Measurements from ENCODE around the gene BRSK2.

DNA sequence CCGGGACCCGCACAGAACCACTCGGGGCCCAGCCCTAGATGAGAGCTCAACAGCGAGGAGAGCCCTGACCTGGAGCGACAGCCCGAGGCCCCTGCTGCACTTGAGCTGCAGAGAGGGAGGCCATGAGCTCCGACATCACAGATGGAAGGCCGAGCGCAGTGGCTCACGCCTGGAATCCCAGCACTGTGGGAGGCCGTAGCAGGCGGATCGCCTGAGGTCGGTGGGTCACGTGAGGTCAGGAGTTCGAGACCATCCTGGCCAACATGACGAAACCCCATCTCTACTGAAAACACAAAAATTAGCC, 13.8 kb upstream of the BRSK2 start:
- TF ChIP-seq ZNF768 (tag by site-specific recombination; IDR thresholded peaks at IDR 0.05) (no peak), ZNF23 (tag by site-specific recombination; IDR thresholded peaks at IDR 0.05; ENCODE audit: borderline replicate concordance) (no peak), OVOL3 (tag by site-specific recombination; IDR thresholded peaks at IDR 0.05) (no peak), ZNF2 (tag by site-specific recombination; IDR thresholded peaks at IDR 0.05) (no peak), ZNF776 (tag by site-specific recombination; IDR thresholded peaks at IDR 0.05; ENCODE audit: borderline replicate concordance) (no peak), ZNF777 (tag by site-specific recombination; IDR thresholded peaks at IDR 0.05; ENCODE audit: borderline replicate concordance) (no peak), CTCF (tag by site-specific recombination; IDR thresholded peaks at IDR 0.05) (no peak), ZNF335 (tag by site-specific recombination; conservative IDR thresholded peaks at IDR 0.05) (no peak), SETDB1 (IDR thresholded peaks at IDR 0.05; ENCODE audit: insufficient read length, low read length) (no peak), BCL11A (tag by site-specific recombination; IDR thresholded peaks at IDR 0.05; ENCODE audit: low read depth) (no peak)
- TF ChIP-seq, protein P1, sequence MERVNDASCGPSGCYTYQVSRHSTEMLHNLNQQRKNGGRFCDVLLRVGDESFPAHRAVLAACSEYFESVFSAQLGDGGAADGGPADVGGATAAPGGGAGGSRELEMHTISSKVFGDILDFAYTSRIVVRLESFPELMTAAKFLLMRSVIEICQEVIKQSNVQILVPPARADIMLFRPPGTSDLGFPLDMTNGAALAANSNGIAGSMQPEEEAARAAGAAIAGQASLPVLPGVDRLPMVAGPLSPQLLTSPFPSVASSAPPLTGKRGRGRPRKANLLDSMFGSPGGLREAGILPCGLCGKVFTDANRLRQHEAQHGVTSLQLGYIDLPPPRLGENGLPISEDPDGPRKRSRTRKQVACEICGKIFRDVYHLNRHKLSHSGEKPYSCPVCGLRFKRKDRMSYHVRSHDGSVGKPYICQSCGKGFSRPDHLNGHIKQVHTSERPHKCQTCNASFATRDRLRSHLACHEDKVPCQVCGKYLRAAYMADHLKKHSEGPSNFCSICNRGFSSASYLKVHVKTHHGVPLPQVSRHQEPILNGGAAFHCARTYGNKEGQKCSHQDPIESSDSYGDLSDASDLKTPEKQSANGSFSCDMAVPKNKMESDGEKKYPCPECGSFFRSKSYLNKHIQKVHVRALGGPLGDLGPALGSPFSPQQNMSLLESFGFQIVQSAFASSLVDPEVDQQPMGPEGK (tag by site-specific recombination; IDR thresholded peaks at IDR 0.05) = no peak

All from HEK293 (cell line).